Body of pancreas (tissue), 4 donors: ENCODE measurements around the gene WIPF2. TPM values are rescaled to one million over a fixed set of nuclear protein-coding genes. Genes with fewer than 3 reads are reported as not detected.

Source experiments
- ATAC-seq: fragments of 150-250 bp; one replicate; pipeline ENCODE4 v1.9.1; 2016
- DNase-seq, 4 donors: peaks; one replicate each; pipeline ENCODE4 v3.0.0-alpha.2; 2019
- H3K27ac ChIP-seq, 4 donors: fragments of 200-600 bp; sonication (generic); 1 replicate in 3 of 4; 2 replicates in 1 of 4; pipeline versions ENCODE4 v1.5.1 to v1.6.1; 2016 to 2019; ENCODE audit warnings: mild to moderate bottlenecking in 1 of 4, mixed read lengths in 1 of 4, moderate library complexity in 1 of 4
- H3K27me3 ChIP-seq, 2 donors: fragments of 200-600 bp; sonication (generic); one replicate each; pipeline ENCODE4 v1.6.0; 2016; ENCODE audit warnings: mild to moderate bottlenecking in 1 of 2
- H3K36me3 ChIP-seq, 2 donors: fragments of 200-600 bp; sonication (generic); replicated peaks in 1 of 2; 2 replicates each; pipeline ENCODE4 v1.5.1; 2016; ENCODE audit warnings: low read depth in 2 of 2; ENCODE audit not compliant: insufficient read depth in 1 of 2
- H3K4me1 ChIP-seq: fragments of 200-600 bp; sonication (generic); one replicate; pipeline ENCODE4 v1.6.0; 2016
- H3K4me3 ChIP-seq, 2 donors: fragments of 200-600 bp; sonication (generic); 1 replicate in 1 of 2; 2 replicates in 1 of 2; pipeline ENCODE4 v1.5.1; 2016 to 2019
- H3K9me3 ChIP-seq, 3 donors: fragments of 200-600 bp; sonication (generic); 1 replicate in 2 of 3; 2 replicates in 1 of 3; pipeline ENCODE4 v1.5.1; 2016
- POLR2A ChIP-seq, 3 donors: fragments of 450-650 bp; IDR thresholded peaks; one replicate each; pipeline ENCODE4 v1.6.1; 2016; ENCODE audit warnings: antibody characterized with exemption in 3 of 3, mild to moderate bottlenecking in 2 of 3
- WGBS, 2 donors: methylation state at CpG; one replicate each; pipeline ENCODE4 v1.1.5; 2017; 5-methylcytosine and 5-hydroxymethylcytosine counted together
- intact Hi-C: fragments of 100-400 bp; cut with DNase I; formaldehyde crosslinking; loops from one replicate; pipeline ENCODE4 v1.15.1; 2023
- total RNA-seq, 2 donors: library from RNA; depleted of rRNA; stranded (reverse); fragments of >200 nt; gene quantifications; one replicate each; pipeline ENCODE4 v1.1.0, GENCODE V29; 2016
- TF ChIP-seq, protein P1 (sequence below), 7 experiments: fragments of 450-650 bp in 4 of 7; fragments of 200-600 bp in 3 of 7; sonication (generic) in 3 of 7; IDR thresholded peaks; one replicate each; pipeline ENCODE4 v1.5.1; 2016 to 2019; ENCODE audit warnings: antibody characterized with exemption in 7 of 7

WIPF2 gene
- total RNA-seq, 2 donors from 2014 or later = 4.9 to 7.5 TPM

- no peak for DNase-seq
- Histone ChIP-seq H3K36me3 (no peaks in the 10 kb centered on the region), H3K27me3 (no peaks in the 10 kb centered on the region), H3K27ac (no peak overlapping the region), H3K4me1 (peaks cover 26% of the 10 kb centered on the region), H3K9me3 (no peaks in the 10 kb centered on the region), H3K4me3 (no peak overlapping the region)
- TF ChIP-seq, protein P1, sequence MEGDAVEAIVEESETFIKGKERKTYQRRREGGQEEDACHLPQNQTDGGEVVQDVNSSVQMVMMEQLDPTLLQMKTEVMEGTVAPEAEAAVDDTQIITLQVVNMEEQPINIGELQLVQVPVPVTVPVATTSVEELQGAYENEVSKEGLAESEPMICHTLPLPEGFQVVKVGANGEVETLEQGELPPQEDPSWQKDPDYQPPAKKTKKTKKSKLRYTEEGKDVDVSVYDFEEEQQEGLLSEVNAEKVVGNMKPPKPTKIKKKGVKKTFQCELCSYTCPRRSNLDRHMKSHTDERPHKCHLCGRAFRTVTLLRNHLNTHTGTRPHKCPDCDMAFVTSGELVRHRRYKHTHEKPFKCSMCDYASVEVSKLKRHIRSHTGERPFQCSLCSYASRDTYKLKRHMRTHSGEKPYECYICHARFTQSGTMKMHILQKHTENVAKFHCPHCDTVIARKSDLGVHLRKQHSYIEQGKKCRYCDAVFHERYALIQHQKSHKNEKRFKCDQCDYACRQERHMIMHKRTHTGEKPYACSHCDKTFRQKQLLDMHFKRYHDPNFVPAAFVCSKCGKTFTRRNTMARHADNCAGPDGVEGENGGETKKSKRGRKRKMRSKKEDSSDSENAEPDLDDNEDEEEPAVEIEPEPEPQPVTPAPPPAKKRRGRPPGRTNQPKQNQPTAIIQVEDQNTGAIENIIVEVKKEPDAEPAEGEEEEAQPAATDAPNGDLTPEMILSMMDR (IDR thresholded peaks at IDR 0.05) = no peak
- TF ChIP-seq POLR2A (IDR thresholded peaks at IDR 0.05) = no peak
- WGBS, 2 donors = 92 to 93% methylated on average over 1 of the region's 1 CpG
- intact Hi-C loops = no loop called here
- no peak for ATAC-seq
Observed at GRCh38 chr17:40248507-40248906, 29.4 kb downstream of the WIPF2 start.

- intact Hi-C loops = no loop called here
- Histone ChIP-seq H3K4me1 (peaks cover 17% of the 10 kb centered on the region), H3K27ac (no peak overlapping the region), H3K27me3 (no peaks in the 10 kb centered on the region), H3K36me3 (no peaks in the 10 kb centered on the region), H3K4me3 (no peak overlapping the region), H3K9me3 (no peaks in the 10 kb centered on the region)
- DNase-seq (peak in 1 of 4 donors; percentile 45), ATAC-seq (peak; percentile 55)
- TF ChIP-seq, protein P1 (IDR thresholded peaks at IDR 0.05) = no peak
- no peak for TF ChIP-seq POLR2A (IDR thresholded peaks at IDR 0.05)
Observed at GRCh38 chr17:40251576-40251975, 32.5 kb downstream of the WIPF2 start.

- Histone ChIP-seq H3K9me3 (no peaks in the 10 kb centered on the region), H3K36me3 (peaks cover 0 to 5% of the 10 kb centered on the region in 2 donors), H3K27me3 (no peaks in the 10 kb centered on the region), H3K27ac (no peak overlapping the region), H3K4me1 (peaks cover 13% of the 10 kb centered on the region), H3K4me3 (no peak overlapping the region)
- DNase-seq (no peak), ATAC-seq (no peak)
- TF ChIP-seq, protein P1 (IDR thresholded peaks at IDR 0.05) = no peak
- no peak for TF ChIP-seq POLR2A (IDR thresholded peaks at IDR 0.05)
- intact Hi-C loops = no loop called here
- WGBS, 2 donors = 89 to 96% methylated on average over 3 of the region's 3 CpGs
Observed at GRCh38 chr17:40253565-40253964, 34.5 kb downstream of the WIPF2 start.

- Histone ChIP-seq H3K27ac (no peak overlapping the region), H3K4me3 (no peak overlapping the region), H3K4me1 (no peaks in the 10 kb centered on the region), H3K36me3 (peaks cover 0 to 23% of the 10 kb centered on the region in 2 donors), H3K9me3 (no peaks in the 10 kb centered on the region), H3K27me3 (no peaks in the 10 kb centered on the region)
- no peak for TF ChIP-seq POLR2A (IDR thresholded peaks at IDR 0.05)
- TF ChIP-seq, protein P1 (IDR thresholded peaks at IDR 0.05) = no peak
- 73 to 78% methylated on average over 2 of the region's 2 CpGs for WGBS, 2 donors
- DNase-seq = no peak
- ATAC-seq = no peak
- intact Hi-C loops = no loop called here
Observed at GRCh38 chr17:40259505-40259904, 40.4 kb downstream of the WIPF2 start.

- no peak for TF ChIP-seq POLR2A (IDR thresholded peaks at IDR 0.05)
- TF ChIP-seq, protein P1 (IDR thresholded peaks at IDR 0.05) = no peak
- Histone ChIP-seq H3K27me3 (no peaks in the 10 kb centered on the region), H3K4me1 (no peaks in the 10 kb centered on the region), H3K9me3 (no peaks in the 10 kb centered on the region), H3K36me3 (peaks cover 0 to 28% of the 10 kb centered on the region in 2 donors), H3K27ac (no peak overlapping the region), H3K4me3 (no peak overlapping the region)
- intact Hi-C loops = no loop called here
- 88 to 93% methylated on average over 7 of the region's 7 CpGs for WGBS, 2 donors
- DNase-seq (no peak), ATAC-seq (no peak)
Observed at GRCh38 chr17:40260528-40260927, 41.4 kb downstream of the WIPF2 start.
